ENCODE data around the gene TGFB3.

TGFB3 gene

GRCh38 chr14:75996488-75996887 is 14.7 kb upstream of the TGFB3 start:
- DNase-seq (ENCODE audit: extremely low read depth, low read depth): no peak
- TF ChIP-seq, protein P1, sequence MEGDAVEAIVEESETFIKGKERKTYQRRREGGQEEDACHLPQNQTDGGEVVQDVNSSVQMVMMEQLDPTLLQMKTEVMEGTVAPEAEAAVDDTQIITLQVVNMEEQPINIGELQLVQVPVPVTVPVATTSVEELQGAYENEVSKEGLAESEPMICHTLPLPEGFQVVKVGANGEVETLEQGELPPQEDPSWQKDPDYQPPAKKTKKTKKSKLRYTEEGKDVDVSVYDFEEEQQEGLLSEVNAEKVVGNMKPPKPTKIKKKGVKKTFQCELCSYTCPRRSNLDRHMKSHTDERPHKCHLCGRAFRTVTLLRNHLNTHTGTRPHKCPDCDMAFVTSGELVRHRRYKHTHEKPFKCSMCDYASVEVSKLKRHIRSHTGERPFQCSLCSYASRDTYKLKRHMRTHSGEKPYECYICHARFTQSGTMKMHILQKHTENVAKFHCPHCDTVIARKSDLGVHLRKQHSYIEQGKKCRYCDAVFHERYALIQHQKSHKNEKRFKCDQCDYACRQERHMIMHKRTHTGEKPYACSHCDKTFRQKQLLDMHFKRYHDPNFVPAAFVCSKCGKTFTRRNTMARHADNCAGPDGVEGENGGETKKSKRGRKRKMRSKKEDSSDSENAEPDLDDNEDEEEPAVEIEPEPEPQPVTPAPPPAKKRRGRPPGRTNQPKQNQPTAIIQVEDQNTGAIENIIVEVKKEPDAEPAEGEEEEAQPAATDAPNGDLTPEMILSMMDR (IDR thresholded peaks at IDR 0.05; ENCODE audit: low read depth, low read length): no peak

DNA sequence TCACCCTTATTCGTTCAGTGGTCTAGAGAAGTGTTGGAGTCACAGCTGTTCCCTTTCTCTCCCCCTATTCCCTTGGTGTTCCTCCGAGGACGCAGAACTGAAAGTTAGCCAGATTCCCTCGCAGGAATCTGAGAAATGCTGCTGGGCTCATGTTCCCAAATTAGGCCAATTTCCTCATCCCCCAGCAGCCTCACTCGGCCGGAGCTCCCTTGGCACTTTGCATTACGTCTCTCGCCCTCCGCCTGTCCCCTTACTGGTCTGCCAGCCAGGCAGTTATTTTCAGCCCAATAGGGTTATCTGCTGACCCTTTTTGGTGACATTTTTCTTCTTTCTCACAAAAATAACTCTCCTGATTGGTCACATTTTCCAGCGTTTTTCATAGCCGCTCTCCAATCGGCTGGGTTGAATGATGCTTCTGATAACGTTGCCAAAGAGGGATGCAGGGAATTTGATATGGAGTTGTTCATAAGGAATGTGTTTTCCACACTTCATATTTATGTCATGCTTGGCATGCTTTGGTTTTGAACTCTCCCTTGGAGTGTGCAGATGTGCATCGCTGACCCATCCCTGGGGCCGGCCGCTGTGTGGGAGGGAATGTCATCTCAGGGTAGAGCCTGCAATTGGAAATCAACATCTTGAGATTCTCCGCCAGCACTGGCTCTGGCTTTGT is 13.7 kb upstream of the TGFB3 start:
- TF ChIP-seq, protein P1 (IDR thresholded peaks at IDR 0.05; ENCODE audit: low read depth, low read length): no peak
- DNase-seq (ENCODE audit: extremely low read depth, low read depth): peak; percentile 62

- no peak for DNase-seq (ENCODE audit: extremely low read depth, low read depth)
- TF ChIP-seq, protein P1 (IDR thresholded peaks at IDR 0.05; ENCODE audit: low read depth, low read length): no peak; the same call in 1 of the 2 replicates
These were observed 11.8 kb upstream of the TGFB3 start for GRCh38 chr14:75993567-75994041.

DNA sequence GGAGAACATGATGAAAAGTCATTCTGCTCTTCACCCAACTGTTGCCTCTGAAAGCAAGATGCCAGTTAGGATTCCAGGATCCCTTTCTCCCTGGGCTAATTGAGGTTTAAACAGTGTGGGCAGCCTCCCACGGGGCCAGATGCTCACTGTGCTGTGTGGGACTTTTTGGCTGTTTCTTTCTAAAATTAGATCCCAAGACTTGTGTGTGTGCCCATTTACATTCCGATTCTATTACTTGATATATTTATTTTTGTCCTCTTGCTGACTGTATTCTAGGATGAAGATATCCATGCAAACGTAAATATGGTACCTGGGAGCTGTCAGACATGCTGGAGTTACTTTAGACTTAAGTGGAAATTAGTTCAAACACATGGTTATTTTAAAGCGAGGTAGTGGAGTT is 10.0 kb upstream of the TGFB3 start:
- TF ChIP-seq, protein P1 (IDR thresholded peaks at IDR 0.05; ENCODE audit: low read depth, low read length): no peak
- no peak for DNase-seq (ENCODE audit: extremely low read depth, low read depth)

GRCh38 chr14:75990297-75990696 is 8.5 kb upstream of the TGFB3 start:
- no peak for DNase-seq (ENCODE audit: extremely low read depth, low read depth)
- TF ChIP-seq, protein P1 (IDR thresholded peaks at IDR 0.05; ENCODE audit: low read depth, low read length): no peak

- DNase-seq (ENCODE audit: extremely low read depth, low read depth): peak; percentile 67
- TF ChIP-seq, protein P1 (IDR thresholded peaks at IDR 0.05; ENCODE audit: low read depth, low read length): no peak
These were observed 7.3 kb upstream of the TGFB3 start for GRCh38 chr14:75989134-75989533.

- no peak for DNase-seq (ENCODE audit: extremely low read depth, low read depth)
- TF ChIP-seq, protein P1 (IDR thresholded peaks at IDR 0.05; ENCODE audit: low read depth, low read length): no peak
These were observed 5.6 kb upstream of the TGFB3 start for GRCh38 chr14:75987201-75987970.

Measured in AG09319 (cell line).